ENCODE data around the gene ATP8B4. TPM values are rescaled to one million over a fixed set of nuclear protein-coding genes. Genes with fewer than 3 reads are reported as not detected.

The ATP8B4 gene
- total and polyA plus RNA-seq, 10 of the 15 experiments (the other 5 are each of a cell fraction or from before 2014, with no cell fraction given), result 0.02 to 0.94 (median 0.19) TPM

- BruUV-seq (replicated peaks), result no TSS peak
- DNase-seq (ENCODE audit: low read depth, low spot score), result no peak
- ChIA-PET SMC1A (ENCODE audit: uncharacterized antibody, unreplicated experiment) (interaction anchor here (0.7 kb wide), 1 partner anchor 10 kb away, joined by 4 read pairs; no protein-coding TSS in a partner anchor), RAD21 (ENCODE audit: unreplicated experiment) (no interaction called here), CTCF (interaction anchor here (1.7 kb wide), 1 partner anchor 77 kb away, joined by 5 read pairs; no protein-coding TSS in a partner anchor), POLR2A (interaction anchor here (0.6 kb wide), 1 partner anchor 482 kb away, joined by 7 read pairs; no protein-coding TSS in a partner anchor)
- in situ Hi-C loops (cut with MboI), result no loop called here
- TF ChIP-seq TCF3 (IDR thresholded peaks at IDR 0.05; ENCODE audit: borderline replicate concordance, insufficient read depth, low read depth, low read length) (no peak), ZBTB40 (IDR thresholded peaks at IDR 0.05; ENCODE audit: borderline replicate concordance) (no peak), TARDBP (IDR thresholded peaks at IDR 0.05; ENCODE audit: borderline replicate concordance) (no peak), RB1 (IDR thresholded peaks at IDR 0.05; ENCODE audit: borderline replicate concordance) (no peak), NR2C1 (IDR thresholded peaks at IDR 0.05) (no peak), BHLHE40 (IDR thresholded peaks at IDR 0.05; ENCODE audit: borderline replicate concordance in 1 of 2, low read depth in 2 of 2, low read length in 1 of 2) (no peak)
- TF ChIP-seq, protein P1, sequence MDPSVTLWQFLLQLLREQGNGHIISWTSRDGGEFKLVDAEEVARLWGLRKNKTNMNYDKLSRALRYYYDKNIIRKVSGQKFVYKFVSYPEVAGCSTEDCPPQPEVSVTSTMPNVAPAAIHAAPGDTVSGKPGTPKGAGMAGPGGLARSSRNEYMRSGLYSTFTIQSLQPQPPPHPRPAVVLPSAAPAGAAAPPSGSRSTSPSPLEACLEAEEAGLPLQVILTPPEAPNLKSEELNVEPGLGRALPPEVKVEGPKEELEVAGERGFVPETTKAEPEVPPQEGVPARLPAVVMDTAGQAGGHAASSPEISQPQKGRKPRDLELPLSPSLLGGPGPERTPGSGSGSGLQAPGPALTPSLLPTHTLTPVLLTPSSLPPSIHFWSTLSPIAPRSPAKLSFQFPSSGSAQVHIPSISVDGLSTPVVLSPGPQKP (IDR thresholded peaks at IDR 0.05; ENCODE audit: low read depth, low read length), result no peak
- 31% methylated on average over 3 of the region's 3 CpGs for WGBS (ENCODE audit: insufficient coverage, insufficient replicate concordance, low lambda C conversion rate, missing lambda C conversion rate)
- Histone ChIP-seq H3K9ac (ENCODE audit: control insufficient read depth, insufficient read depth, low read length) (no peak overlapping the region), H3K4me2 (ENCODE audit: control insufficient read depth, insufficient read depth) (no peak overlapping the region), H3K79me2 (ENCODE audit: control insufficient read depth, insufficient read depth, low read length) (no peaks in the 10 kb centered on the region), H3K9me3 (replicated peaks; ENCODE audit: control insufficient read depth, insufficient read depth, low read length) (no peaks in the 10 kb centered on the region), H3K27me3 (replicated peaks in 1 of 2; ENCODE audit: control insufficient read depth in 2 of 2, insufficient read depth in 2 of 2, low read length in 1 of 2) (no peaks in the 10 kb centered on the region), H3K4me1 (ENCODE audit: control insufficient read depth, insufficient read depth, low read length) (no peaks in the 10 kb centered on the region), H3K36me3 (ENCODE audit: control insufficient read depth in 2 of 2, insufficient read depth in 2 of 2, low read length in 1 of 2) (no peaks in the 10 kb centered on the region), H3K4me3 (no peak overlapping the region), H2AFZ (ENCODE audit: control insufficient read depth, low read depth, low read length) (no peak overlapping the region), H4K20me1 (ENCODE audit: control insufficient read depth, insufficient read depth) (no peaks in the 10 kb centered on the region), H3K27ac (ENCODE audit: control insufficient read depth, insufficient read depth) (no peak overlapping the region)
- intact Hi-C loops (cut with micrococcal nuclease; ENCODE audit: unreplicated experiment), result no loop called here
- FAIRE-seq, result no peak
- no peak for ATAC-seq
Observed at GRCh38 chr15:49926740-49927139, 192.3 kb downstream of the ATP8B4 start.

All from GM12878 (cell line).